Urothelium cell line (cell line): ENCODE measurements around the gene AKT3.
"Not testable (repeated sequence)": the region's sequence is repeated elsewhere in the genome, so short reads cannot be mapped to it uniquely, and the experiment has no call there.

Experiments used
- DNase-seq: peaks from one replicate; pipeline ENCODE4 v3.0.0; 2011; ENCODE audit warnings: low spot score, mixed read lengths
- FAIRE-seq: peaks from 2 replicates; lab custom pipeline; 2011; peaks lifted over from hg19 to GRCh38; lab: Jason Lieb, UNC

Gene AKT3

DNA sequence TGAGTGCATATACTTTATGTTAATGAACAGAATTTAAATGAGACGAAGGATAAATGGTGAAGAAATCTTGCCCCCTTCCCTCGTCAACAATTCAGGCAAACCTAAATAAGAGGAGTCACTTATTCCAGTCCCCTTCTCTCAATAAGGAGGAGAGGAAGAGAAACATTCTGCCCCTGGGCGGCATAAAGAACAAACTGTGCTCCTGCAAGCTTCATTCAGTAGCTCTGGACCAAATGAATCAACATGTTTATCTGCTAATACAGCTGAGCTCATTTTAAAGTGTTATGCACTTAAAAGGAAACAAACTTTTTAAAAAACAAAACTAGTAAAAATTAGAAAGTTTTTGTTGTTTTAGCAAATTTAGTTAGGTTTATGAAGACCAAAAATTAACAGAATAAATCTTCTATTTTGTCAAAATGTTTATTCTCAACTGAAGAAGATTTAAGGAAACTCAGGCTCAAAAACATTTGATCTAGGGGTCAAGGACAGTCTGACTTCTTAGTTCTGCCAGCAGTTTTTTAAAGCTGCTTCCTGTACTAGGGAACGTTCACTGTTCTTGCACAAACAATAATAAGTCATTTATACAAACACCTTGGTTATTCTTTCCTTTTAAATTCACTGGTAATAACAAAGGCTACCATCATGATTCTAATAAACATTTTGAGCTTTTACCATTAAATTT, 58.3 kb downstream of the AKT3 start:
- no peak for FAIRE-seq
- no peak for DNase-seq

DNA sequence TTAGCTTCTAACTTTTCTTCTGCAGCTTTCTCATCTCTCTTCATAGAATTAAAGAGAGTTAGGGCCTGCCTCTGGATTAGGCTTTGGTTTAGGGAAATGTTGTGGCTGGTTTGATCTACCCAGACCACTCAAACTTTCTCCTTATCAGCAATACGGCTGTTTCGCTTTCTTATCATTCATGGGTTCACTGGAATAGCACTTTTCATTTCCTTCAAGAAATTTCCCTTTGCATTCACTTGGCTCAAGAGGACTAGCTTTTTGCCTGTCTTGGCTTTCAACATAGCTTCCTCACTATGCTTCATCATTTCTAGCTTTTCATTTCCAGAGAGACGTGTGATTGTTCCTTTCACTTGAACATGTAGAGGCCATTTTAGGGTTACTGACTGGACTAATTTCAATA, 59.6 kb downstream of the AKT3 start:
- FAIRE-seq (no peak), DNase-seq (no peak)

DNA sequence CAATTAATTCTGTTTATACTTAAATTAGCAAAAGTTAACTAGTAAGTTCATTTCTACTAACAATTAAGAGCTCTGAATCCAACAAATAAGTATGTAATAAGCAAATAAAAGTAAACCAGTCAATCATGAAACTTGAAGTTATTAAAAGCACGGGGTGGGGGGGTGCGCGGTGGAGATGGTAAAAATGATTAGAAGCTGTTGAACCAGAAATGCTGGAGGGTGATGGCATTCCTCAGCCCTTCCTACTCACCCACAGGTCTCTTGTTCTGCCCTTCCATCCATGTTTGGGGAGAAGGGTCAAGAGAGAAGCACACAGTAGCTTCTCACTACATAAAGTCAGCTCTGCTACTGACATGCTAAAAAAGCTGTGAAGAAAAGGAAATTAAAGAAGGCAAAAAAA, 63.5 kb downstream of the AKT3 start:
- FAIRE-seq (no peak), DNase-seq (no peak)

DNA sequence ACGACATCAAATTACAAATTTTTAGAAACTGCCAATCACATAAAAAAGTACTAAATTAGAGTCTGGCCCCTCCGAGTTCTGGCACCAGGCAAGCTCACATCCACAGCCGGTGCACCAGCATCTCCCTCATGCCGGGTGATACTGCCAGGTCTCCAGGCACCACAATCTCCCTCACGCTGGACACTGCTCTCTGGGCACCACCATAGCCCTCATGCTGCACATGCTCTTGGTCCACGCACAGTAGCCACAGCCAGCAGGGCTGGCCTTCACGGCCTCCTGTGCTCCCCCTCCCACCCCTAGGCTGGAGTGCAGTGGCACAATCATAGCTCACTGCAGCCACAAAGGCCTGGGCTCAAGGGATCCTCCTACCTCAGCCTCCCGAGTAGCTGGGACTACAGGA, 65.5 kb downstream of the AKT3 start:
- no peak for DNase-seq
- FAIRE-seq: no peak

DNA sequence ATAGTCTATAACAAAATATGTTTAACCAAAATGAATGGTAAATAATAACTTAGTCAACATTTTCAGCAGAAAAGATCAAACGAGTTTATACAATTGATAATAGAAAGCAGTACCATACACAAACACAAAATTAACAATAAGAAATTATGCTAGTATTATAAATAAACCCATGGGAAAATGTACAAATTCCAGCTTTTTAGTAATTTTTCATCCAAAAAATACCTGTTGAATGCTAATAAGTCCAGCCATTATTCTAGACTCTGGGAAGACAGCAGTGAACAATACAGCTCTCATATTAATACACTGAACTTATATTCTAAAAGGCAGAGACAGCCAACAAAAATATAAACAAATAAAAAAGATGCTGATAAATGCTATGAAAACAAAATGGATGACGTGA, 66.3 kb downstream of the AKT3 start:
- FAIRE-seq: no peak
- DNase-seq: no peak

DNA sequence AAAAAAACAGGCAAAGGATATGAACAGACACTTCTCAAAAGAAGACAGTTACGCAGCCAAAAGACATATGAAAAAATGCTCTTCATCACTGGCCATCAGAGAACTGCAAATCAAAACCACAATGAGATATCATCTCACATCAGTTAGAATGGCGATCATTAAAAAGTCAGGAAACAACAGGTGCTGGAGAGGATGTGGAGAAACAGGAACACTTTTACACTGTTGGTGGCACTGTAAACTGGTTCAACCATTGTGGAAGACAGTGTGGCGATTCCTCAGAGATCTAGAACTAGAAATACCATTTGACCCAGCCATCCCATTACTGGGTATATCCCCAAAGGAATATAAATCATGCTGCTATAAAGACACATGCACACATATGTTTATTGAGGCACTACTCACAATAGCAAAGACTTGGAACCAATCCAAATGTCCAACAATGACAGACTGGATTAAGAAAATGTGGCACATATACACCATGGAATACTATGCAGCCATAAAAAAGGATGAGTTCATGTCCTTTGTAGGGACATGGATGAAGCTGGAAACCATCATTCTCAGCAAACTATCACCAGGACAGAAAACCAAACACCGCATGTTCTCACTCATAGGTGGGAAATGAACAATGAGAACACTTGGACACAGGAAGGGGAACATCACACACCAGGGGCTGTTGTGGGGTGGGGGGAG, 77.5 kb downstream of the AKT3 start:
- DNase-seq, FAIRE-seq: not testable (repeated sequence)

DNA sequence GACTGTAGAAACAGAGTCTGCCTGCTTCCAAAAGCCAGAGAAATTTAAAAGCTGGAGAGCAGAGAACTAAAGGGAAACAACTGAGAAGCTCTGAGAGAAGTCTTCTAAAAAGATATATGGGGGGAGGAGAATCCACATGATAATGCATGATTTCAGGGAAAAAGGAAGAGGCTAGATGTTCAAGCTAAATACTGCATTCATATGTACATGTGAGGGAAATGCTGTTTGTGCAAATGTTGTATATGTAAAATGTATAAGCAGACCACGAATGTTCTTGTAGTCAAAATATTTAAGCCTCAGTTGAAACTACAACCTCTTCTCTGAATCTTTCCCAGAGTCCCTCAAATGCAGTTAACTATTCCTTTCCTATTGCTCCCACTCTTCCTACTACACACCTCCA, 79.2 kb downstream of the AKT3 start:
- no peak for FAIRE-seq
- DNase-seq: no peak

DNA sequence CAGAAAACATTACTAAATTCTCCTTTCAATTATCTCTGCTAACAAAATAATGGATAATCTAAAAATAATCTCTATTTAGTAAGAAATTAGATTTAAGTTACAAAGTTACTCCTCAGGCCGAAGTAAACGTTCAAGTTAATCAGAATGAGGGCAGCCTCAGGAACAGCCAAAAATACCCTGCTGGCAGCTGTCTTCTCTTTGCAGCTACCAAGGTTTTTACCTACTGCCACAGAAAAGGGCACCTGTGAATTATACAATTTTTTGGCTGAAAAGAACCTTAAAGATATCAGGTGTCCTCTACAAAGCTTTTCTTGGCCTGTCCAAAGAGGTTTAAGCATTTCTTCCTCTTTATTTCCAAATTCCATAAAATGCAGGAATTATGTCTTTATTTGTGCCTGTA, 84.4 kb downstream of the AKT3 start:
- no peak for FAIRE-seq

DNA sequence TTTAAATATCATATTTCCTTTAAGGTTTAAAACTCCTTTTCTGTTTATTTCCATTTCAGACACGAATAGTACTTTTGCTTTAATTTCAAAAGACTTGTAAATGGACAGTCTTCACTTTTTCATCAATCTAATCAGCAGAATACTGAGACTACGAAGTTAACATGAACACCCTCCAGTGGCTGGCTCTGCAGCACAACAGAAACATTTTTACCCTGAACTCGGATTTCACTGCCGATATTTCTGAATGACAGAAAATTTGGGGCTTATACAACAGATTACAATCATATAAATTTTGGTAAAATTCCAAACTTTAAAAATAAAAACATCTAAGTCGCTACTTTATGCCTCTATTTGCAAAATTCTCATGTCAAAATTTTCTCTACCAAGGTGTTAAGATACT, 86.2 kb downstream of the AKT3 start:
- DNase-seq (no peak), FAIRE-seq (no peak)

More for the DNA sequence above, 84.4 kb downstream of the AKT3 start:
- DNase-seq: no peak

DNA sequence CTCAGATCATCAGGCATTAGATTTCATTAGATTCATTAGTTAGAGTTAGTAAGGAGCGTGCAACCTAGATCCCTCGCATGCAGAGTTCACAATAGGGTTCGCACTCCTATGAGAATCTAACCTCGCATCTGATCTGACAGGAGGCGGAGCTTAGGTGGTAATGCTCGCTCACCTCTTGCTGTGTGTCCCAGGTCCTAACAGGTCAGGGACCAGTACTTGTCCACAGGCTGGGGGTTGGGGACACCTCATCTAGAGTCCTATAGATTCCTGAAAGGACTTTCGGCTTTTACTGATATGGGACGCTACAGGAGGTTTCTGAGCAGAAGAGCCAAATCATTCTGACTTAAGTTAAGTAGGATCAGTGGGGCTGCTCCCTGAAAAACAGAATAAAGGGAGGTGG, 91.4 kb downstream of the AKT3 start:
- DNase-seq (no peak), FAIRE-seq (no peak)

DNA sequence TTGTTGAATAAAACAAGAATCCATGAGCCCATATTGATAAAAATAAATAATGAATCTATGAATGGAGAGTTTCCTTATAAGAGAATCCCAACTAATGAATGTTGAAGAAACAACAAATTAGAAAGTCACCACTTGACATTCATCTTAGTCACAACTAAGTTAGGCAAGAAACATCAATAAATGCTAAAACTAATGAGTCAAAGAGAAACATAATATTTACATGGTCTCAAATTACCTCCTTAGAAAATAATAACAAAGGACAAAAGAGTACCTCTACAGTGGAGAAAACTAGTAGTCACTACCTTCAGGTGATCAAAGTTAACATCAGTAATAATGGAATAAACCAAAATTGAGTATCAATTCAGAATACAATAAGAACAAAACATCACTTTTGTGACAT, 93.5 kb downstream of the AKT3 start:
- no peak for FAIRE-seq

DNA sequence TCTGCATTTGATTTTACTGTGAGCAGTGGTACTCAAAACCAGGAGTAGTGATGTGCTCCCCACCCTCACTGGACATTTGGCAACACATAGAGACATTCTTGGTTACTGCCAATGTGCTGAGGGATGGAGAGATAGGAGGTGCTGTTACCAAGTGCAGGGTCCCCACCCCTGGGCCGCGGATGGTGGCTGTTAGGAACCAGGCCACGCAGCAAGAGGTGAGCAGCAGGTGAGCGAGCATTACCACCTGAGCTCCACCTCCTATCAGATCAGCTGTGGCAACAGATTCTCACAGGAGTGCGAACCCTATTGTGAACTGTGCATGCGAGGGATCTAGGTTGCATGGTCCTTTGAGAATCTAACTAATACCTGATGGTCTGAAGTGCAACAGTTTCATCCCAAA, 95.7 kb downstream of the AKT3 start:
- DNase-seq: no peak
- no peak for FAIRE-seq

More for the DNA sequence above, 93.5 kb downstream of the AKT3 start:
- DNase-seq: no peak

DNA sequence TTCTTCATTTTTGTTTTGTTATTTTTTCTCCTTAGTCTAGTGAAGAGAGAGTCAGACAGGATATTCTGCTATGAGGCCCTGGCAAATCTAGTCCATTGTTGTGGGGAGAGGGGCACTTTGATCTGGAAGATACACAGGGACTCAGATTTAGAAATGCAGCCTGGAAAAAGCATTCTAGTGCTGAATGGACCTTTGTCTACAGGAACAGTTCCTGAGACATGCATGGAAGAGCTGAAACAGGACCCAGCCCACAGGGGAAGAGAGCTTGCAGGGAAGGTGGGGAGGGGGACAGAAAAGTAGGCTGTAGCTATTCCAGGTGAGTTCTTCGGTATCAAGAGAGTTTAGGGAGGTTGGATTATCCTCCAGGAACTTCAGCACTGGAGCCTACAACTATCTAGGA, 98.5 kb downstream of the AKT3 start:
- no peak for DNase-seq
- FAIRE-seq: no peak

DNA sequence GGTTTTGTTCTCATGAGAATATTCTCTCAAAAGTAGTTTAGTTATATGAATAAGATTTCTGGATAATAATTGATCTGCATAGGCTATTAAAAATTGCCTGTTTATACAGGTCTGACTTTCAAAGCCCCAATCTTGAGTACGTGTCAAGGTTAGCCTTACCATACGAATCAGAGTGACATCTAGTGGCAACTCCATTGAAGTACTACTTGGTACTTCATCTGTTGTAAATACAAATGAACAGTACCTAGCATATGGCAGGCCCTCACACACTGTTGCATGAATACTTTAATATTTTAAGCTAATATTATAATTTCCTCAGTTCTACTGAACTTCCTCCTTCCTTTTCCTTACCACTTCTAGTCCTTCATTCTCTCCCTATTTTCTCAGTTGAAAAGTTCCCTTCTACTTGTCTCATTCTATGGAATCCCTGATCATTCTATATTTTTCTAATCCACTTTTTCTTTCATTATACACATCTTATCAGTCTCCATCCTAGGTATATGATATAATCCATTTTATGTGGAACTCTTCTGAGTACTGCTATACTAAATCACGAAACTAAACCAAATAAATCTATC, 101.2 kb downstream of the AKT3 start:
- DNase-seq (peak; percentile 57), FAIRE-seq (peak; percentile 69)

DNA sequence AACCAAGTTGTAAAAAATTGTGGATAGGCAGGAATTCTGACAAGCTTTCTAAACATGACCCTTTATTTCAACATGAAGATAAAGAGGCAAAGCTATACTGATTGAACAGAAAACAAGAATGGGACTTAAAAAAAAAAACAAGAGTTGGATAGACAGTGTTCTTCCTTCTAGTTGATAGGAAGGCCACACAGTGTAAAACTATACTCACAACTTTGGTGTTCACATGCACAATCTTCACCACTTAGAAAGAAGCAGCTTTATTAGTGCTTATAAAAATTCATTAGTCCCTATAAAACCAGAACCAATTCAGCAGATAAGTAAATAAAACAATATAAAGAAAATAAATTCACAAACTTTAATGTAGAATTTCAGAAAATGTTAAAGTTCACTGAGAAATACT, 101.8 kb downstream of the AKT3 start:
- FAIRE-seq: no peak

DNA sequence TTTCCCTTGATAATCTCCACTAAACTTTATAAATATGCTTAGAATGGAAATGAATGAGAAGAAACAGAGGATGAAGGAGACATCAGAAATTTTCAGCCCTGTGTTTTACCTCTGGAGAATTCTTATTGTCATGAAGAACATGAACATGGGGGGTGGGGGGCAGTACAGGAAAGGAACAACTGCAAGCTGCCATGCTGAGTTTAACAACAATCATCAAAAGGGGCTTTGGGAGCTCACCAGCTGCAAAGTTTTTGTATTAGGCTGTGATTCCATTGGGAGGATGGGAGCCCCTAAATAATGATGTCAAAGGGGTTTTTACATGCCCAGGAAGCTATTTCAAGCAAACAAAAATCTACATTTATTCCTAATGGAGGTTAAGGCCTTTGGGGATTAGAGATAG, 103.3 kb downstream of the AKT3 start:
- DNase-seq (no peak), FAIRE-seq (no peak)

More for the DNA sequence above, 101.8 kb downstream of the AKT3 start:
- no peak for DNase-seq

DNA sequence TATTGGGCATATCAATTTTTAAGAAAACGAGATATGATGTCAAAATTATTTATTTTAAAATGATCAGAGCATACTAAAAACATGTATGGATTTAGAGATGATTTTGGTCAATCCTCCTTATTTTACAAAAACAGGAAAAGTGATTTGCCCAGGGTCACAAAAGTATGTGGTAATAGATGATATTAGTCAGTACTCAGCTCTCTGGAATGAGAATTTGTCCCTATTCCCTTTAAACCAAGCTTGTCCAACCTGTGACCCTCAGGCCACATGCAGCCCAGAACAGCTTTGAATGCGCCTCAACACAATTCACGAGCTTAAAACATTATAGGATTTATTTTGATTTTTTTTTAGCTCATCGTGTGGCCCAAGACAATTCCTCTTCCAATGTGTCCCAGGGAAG, 104.7 kb downstream of the AKT3 start:
- DNase-seq (no peak), FAIRE-seq (no peak)

DNA sequence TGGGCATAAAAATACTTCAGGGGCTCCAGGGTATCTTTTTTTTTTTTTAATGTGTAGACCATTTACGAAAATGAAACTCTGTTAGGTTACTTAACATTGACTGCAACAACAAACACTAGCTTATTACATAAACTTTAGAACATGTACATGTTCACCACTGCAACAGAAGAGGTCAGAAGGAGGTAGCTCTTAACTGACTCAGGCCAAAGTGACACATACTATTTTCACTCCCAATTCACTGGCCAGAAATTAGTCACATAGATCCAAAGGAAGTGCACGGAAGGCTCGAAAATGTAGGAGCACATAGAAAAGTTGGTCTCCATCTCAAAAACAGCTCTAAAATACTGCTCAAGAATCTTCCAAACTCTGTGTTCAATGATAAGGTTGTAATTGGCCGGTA, 107.2 kb downstream of the AKT3 start:
- no peak for DNase-seq
- FAIRE-seq: no peak

DNA sequence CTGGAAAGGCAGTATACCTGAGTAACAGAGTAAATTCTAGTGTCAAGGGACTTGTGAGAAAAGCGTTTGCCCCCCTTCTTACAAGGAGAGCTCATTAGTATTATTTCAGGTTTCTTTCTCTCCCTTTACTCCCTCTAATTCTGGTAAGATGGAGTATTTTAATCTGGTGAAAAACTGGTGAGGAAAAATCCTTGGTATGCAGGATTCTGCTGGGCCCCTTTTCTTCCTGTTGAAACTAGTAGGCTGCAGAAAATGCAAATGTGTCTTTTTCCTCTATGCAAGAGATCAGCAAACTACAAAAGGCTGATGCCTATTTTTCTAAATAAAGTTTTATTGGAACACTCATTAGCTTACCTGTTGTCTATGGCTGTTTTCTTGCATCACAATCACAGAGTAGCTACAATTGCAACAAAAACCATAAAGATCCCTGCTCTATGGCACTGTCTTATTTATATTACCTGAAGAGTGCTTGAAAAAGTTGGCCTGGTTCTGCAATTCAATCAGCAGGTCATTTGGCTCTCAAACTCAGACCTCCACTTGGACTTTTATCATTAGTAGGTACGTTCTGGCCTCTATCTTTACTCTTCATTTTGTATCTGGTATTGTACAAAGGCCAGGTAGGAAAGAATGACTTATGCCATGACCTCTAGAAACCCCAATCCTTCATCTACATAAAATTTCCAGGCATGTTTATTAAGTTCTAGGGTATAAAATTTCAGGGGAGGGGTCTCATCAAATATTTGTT, 109.6 kb downstream of the AKT3 start:
- DNase-seq (no peak), FAIRE-seq (no peak)

DNA sequence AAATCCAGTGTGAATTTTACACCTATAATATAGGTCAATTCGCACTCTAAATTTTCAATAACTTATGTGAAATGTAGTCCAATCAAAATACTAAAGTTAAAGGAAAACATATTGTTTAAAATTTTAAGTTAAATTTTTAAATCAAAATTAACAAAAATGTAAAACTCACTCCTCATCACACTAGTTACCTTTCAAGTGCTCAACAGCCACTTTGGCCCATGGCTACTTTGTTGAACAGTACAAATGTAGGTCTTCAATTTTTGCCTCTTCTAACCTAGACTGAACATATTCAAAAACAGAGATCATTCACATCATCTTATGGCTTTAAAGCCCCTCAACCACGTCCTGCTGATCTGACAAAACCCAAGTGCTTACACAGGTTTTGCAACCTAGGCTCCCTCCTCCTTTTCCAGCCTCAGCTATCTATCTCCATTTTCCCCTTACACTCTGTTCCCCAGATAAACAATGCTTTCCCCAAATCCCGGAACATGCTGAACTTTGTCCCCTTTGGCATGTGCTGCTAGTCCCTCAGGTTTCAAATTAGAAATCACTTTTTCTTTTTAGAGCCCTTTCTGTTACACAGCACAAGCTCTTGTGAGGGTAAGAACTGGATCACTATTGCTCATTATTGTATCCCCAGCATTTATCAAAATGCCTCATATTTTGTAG, 110.6 kb downstream of the AKT3 start:
- no peak for FAIRE-seq

DNA sequence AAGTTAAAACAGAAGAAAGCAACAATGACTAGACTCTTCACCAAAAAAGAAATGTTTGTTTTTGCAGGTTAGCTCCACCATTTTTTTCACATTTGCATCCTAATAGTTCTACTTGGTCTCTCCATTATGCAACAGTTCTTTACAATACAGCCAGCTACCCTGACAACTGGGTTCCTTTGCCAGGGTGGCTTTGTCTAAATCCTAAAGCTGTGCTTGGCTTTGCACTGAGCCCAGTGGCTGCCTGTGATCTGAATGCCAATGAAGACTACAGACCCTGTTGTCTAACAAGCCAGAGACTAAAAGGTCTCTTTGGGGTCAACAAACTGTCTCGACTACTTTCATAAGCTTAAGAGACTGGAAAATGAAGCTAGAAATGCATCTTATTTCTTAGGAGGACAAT, 112.0 kb downstream of the AKT3 start:
- FAIRE-seq (no peak), DNase-seq (no peak)

More for the DNA sequence above, 110.6 kb downstream of the AKT3 start:
- DNase-seq: no peak
